NK-92 (cell line): Measurements from ENCODE around the gene NUF2.

Experiments
- DNase-seq: peaks from one replicate; lab custom pipeline; 2025; ENCODE audit not compliant: unreplicated experiment; lab: John Stamatoyannopoulos, UW

Gene NUF2

DNA sequence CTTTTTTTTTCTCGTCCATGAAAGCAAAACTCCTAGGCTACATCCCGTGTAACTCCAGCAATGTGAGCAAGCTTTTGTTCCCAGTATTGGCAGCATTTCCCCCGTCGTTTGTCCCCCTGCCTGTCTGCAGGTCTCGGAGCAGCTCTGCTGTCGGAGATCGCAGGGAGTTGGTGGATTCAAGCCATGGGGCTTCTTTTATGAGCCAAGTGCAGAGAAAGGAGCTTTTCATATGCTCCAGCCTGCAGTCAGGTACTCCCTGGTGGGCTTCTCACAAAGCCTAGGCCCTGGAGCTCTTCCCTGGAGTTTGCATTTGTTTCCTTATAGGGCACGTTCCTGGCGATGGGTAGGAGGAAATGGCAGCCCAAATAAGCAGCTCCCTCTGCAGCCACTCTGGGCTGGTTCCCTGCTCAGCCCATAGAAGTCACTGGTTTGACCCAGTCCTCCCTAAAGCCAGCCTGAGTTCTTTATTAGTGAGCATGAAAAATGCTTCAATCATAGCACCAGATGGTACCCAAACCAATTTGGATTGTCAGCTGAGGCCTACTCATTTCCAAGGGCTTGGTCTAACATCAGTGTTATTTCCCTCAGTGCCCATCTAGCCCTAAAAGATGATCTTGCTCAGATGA lies 78.3 kb downstream of the NUF2 start:
- DNase-seq = no peak

DNA sequence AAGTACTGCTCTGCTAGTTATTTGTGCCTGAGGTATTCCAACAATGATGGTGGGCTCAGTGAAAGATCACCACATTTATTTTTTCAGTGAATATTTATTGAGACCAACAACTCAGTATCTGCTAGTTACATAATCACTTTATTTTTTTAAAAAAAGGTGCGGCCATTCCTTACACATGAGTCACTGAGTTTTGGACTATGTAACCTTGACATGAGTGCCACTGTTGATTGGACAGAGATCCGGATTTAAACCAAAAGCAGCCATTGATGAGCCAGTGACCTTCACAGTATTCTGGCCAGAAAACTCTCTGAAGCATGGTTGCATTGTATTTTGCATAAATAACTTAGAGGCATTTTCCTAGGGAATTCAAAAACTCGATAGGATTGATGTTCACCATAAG lies 79.5 kb downstream of the NUF2 start:
- no peak for DNase-seq
